Motor neuron (in vitro differentiated cells): ENCODE data around the gene POU2AF3. TPM values are rescaled to one million over a fixed set of nuclear protein-coding genes. Genes with fewer than 3 reads are reported as not detected.
"Not testable (repeated sequence)": the region's sequence is repeated elsewhere in the genome, so short reads cannot be mapped to it uniquely, and the experiment has no call there.

Source experiments
- ATAC-seq, 8 experiments: fragments of 200-7000 bp; cut with Tn5 transposase; replicated peaks in 6 of 8; 2 replicates each; pipeline ENCODE4 v1.8.0; 2021; ENCODE audit warnings: mild to moderate bottlenecking in 8 of 8, moderate library complexity in 8 of 8
- H3K27ac ChIP-seq, 2 donors: fragments of 250-450 bp; sonication (Bioruptor Pico); 2 replicates each; pipeline ENCODE4 v1.9.0; 2021; ENCODE audit warnings: antibody characterized with exemption in 2 of 2, mild to moderate bottlenecking in 2 of 2, moderate library complexity in 1 of 2
- H3K4me1 ChIP-seq, 2 donors: fragments of 250-450 bp; sonication (Bioruptor Pico); replicated peaks in 1 of 2; 2 replicates each; pipeline ENCODE4 v1.6.1; 2021; ENCODE audit warnings: antibody characterized with exemption in 2 of 2, mild to moderate bottlenecking in 2 of 2, moderate library complexity in 1 of 2
- H3K4me3 ChIP-seq, 5 donors: fragments of 250-450 bp; sonication (Bioruptor Pico); 2 replicates each; pipeline ENCODE4 v1.9.0; 2021; ENCODE audit warnings: antibody characterized with exemption in 5 of 5, mild to moderate bottlenecking in 5 of 5, moderate library complexity in 4 of 5
- WGBS, 10 experiments: fragments of 450-650 bp; shearing (Covaris generic); methylation state at CpG; one replicate each; pipeline ENCODE4 v1.0.0; 2022; 5-methylcytosine and 5-hydroxymethylcytosine counted together
- in situ Hi-C, 9 experiments: fragments of 400-800 bp; cut with MboI; loops; one replicate each; pipeline ENCODE4 v1.15.0; 2021; ENCODE audit warnings: low sequenced_read_pairs in 9 of 9, low pct_unique_long_range_greater_than_20kb in 2 of 9; ENCODE audit not compliant: unreplicated experiment in 9 of 9
- total RNA-seq, 8 experiments: library from RNA; unstranded; fragments of 300-600 nt; gene quantifications; 2 replicates each; pipeline versions ENCODE4 v1.2.3 to v1.2.4, GENCODE V29; 2022

The POU2AF3 gene
- total RNA-seq, 8 experiments from 2014 or later, result 0.33 to 5.9 (median 1.1) TPM

- peak in 2 of 8 experiments; percentile 3 to 39 for ATAC-seq
Observed at GRCh38 chr11:111283945-111284481, 14.3 kb upstream of the POU2AF3 start.

GRCh38 chr11:111285189-111286091, 12.9 kb upstream of the POU2AF3 start:
- Histone ChIP-seq H3K4me3 (no peak overlapping the region), H3K4me1 (peaks cover 7 to 9% of the 10 kb centered on the region in 2 donors), H3K27ac (peak overlapping the region in 1 of 2 donors; percentile 64)
- in situ Hi-C loops, result loop anchor here in 6 of 9 experiments (10.0 to 25.0 kb wide), 3 partner anchors 139 to 159 kb away; no protein-coding TSS in a partner anchor
- WGBS, 10 experiments, result 33 to 100% (median 71%) methylated on average over 1 to 5 of the region's 18 CpGs; no CpG with 5 or more reads in 1 of the 10 experiments
- peak in 7 of 8 experiments; percentile 13 to 82 (median 53) for ATAC-seq

More at GRCh38 chr11:111283945-111284481, 14.3 kb upstream of the POU2AF3 start:
- Histone ChIP-seq H3K4me1 (peaks cover 7 to 9% of the 10 kb centered on the region in 2 donors), H3K4me3 (no peak overlapping the region), H3K27ac (no peak overlapping the region)
- in situ Hi-C loops, result loop anchor here in 7 of 9 experiments (5.0 to 25.0 kb wide), 4 partner anchors 141 to 161 kb away; no protein-coding TSS in a partner anchor
- 33 to 100% (median 81%) methylated on average over 1 to 16 of the region's 33 CpGs; no CpG with 5 or more reads in 2 of the 10 experiments for WGBS, 10 experiments

- H3K4me1 ChIP-seq, result no peaks in the 10 kb centered on the region
- 80 to 100% (median 91%) methylated on average over 1 to 5 of the region's 5 CpGs for WGBS, 10 experiments
- H3K27ac ChIP-seq, result no peak overlapping the region
- no peak for ATAC-seq
- H3K4me3 ChIP-seq, result no peak overlapping the region
- in situ Hi-C loops, result loop anchor here in 3 of 9 experiments (25.0 kb wide), 1 partner anchor 146 kb away; no protein-coding TSS in a partner anchor
Observed at GRCh38 chr11:111291764-111292163, 6.6 kb upstream of the POU2AF3 start.

GRCh38 chr11:111292408-111292807, 5.9 kb upstream of the POU2AF3 start:
- H3K4me3 ChIP-seq, ATAC-seq, H3K27ac ChIP-seq, H3K4me1 ChIP-seq: not testable (repeated sequence)
- in situ Hi-C loops, result loop anchor here in 3 of 9 experiments (25.0 kb wide), 1 partner anchor 145 kb away; no protein-coding TSS in a partner anchor
- 40 to 50% methylated on average over 1 of the region's 1 CpG; no CpG with 5 or more reads in 8 of the 10 experiments for whole genome bisulfite sequencing, 10 experiments

GRCh38 chr11:111296196-111296595, 2.1 kb upstream of the POU2AF3 start:
- Histone ChIP-seq H3K4me1 (no peaks in the 10 kb centered on the region), H3K4me3 (no peak overlapping the region), H3K27ac (no peak overlapping the region)
- no peak for ATAC-seq
- 56 to 97% (median 80%) methylated on average over 1 to 3 of the region's 3 CpGs; no CpG with 5 or more reads in 1 of the 10 experiments for WGBS, 10 experiments
- in situ Hi-C loops, result loop anchor here in 3 of 9 experiments (25.0 kb wide), 1 partner anchor 141 kb away; no protein-coding TSS in a partner anchor

- WGBS, 10 experiments, result 90 to 100% (median 100%) methylated on average over 1 to 7 of the region's 10 CpGs; no CpG with 5 or more reads in 1 of the 10 experiments
Observed at GRCh38 chr11:111297696-111298095, 650 bp upstream of the POU2AF3 start.

GRCh38 chr11:111299101-111300026, 1.0 kb downstream of the POU2AF3 start:
- H3K27ac ChIP-seq, result no peak overlapping the region
- in situ Hi-C loops, result loop anchor here in 3 of 9 experiments (25.0 kb wide), 1 partner anchor 138 kb away; no protein-coding TSS in a partner anchor
- peak overlapping the region; percentile 41 to 71 (median 49) for H3K4me3 ChIP-seq
- peak; percentile 77 to 96 (median 90) for ATAC-seq
- WGBS, 10 experiments, result 0% methylated on average over 1 to 2 of the region's 77 CpGs; no CpG with 5 or more reads in 8 of the 10 experiments
- H3K4me1 ChIP-seq, result no peaks in the 10 kb centered on the region

More at GRCh38 chr11:111297696-111298095, 650 bp upstream of the POU2AF3 start:
- in situ Hi-C loops, result loop anchor here in 3 of 9 experiments (25.0 kb wide), 1 partner anchor 140 kb away; no protein-coding TSS in a partner anchor
- ATAC-seq, result no peak
- Histone ChIP-seq H3K4me1 (no peaks in the 10 kb centered on the region), H3K4me3 (no peak overlapping the region), H3K27ac (no peak overlapping the region)

- H3K4me3 ChIP-seq, result no peak overlapping the region
Observed at GRCh38 chr11:111300569-111300968, 2.2 kb downstream of the POU2AF3 start.

GRCh38 chr11:111301004-111301841, 2.9 kb downstream of the POU2AF3 start:
- no peak for ATAC-seq
- Histone ChIP-seq H3K27ac (no peak overlapping the region), H3K4me1 (no peaks in the 10 kb centered on the region), H3K4me3 (no peak overlapping the region)
- in situ Hi-C loops, result no loop called here
- WGBS, 10 experiments, result 0 to 96% (median 80%) methylated on average over 1 to 4 of the region's 5 CpGs; no CpG with 5 or more reads in 3 of the 10 experiments

More at GRCh38 chr11:111300569-111300968, 2.2 kb downstream of the POU2AF3 start:
- ATAC-seq, result no peak
- 96 to 100% (median 100%) methylated on average over 1 to 5 of the region's 9 CpGs; no CpG with 5 or more reads in 5 of the 10 experiments for WGBS, 10 experiments
- H3K4me1 ChIP-seq, result no peaks in the 10 kb centered on the region
- no peak overlapping the region for H3K27ac ChIP-seq
- in situ Hi-C loops, result no loop called here

GRCh38 chr11:111301842-111302118, 3.4 kb downstream of the POU2AF3 start:
- H3K27ac ChIP-seq, result no peak overlapping the region
- 49 to 100% (median 97%) methylated on average over 1 to 3 of the region's 3 CpGs; no CpG with 5 or more reads in 3 of the 10 experiments for WGBS, 10 experiments
- no peak for ATAC-seq
- H3K4me3 ChIP-seq, result no peak overlapping the region
- H3K4me1 ChIP-seq, result no peaks in the 10 kb centered on the region
- in situ Hi-C loops, result no loop called here

GRCh38 chr11:111302298-111302697, 4.0 kb downstream of the POU2AF3 start:
- no peak overlapping the region for H3K4me3 ChIP-seq
- in situ Hi-C loops, result no loop called here
- H3K27ac ChIP-seq, result no peak overlapping the region
- H3K4me1 ChIP-seq, result no peaks in the 10 kb centered on the region
- 0 to 80% (median 36%) methylated on average over 1 to 2 of the region's 3 CpGs; no CpG with 5 or more reads in 4 of the 10 experiments for WGBS, 10 experiments
- ATAC-seq, result no peak
